Measurements from ENCODE around the gene ABLIM2.

Gene ABLIM2

GRCh38 chr4:8127051-8127826 is 31.4 kb downstream of the ABLIM2 start:
- no peaks in the 10 kb centered on the region for H3K9me3 ChIP-seq (ENCODE audit: control insufficient read depth, low read length)
- H3K27ac ChIP-seq (ENCODE audit: low read depth, low read length, severe bottlenecking), result no peak overlapping the region
- H3K36me3 ChIP-seq (ENCODE audit: control insufficient read depth, insufficient read depth, low read length), result no peaks in the 10 kb centered on the region
- 86 to 91% methylated on average over 15 to 24 of the region's 29 CpGs for WGBS, 2 experiments (ENCODE audit: insufficient coverage in 2 of 2)
- peaks cover 9% of the 10 kb centered on the region for H3K4me1 ChIP-seq (ENCODE audit: control insufficient read depth, insufficient read depth, low read length, poor library complexity, severe bottlenecking)
- H3K4me3 ChIP-seq (ENCODE audit: extremely low read depth, insufficient read depth, low read length, poor library complexity, severe bottlenecking), result no peak overlapping the region

DNA sequence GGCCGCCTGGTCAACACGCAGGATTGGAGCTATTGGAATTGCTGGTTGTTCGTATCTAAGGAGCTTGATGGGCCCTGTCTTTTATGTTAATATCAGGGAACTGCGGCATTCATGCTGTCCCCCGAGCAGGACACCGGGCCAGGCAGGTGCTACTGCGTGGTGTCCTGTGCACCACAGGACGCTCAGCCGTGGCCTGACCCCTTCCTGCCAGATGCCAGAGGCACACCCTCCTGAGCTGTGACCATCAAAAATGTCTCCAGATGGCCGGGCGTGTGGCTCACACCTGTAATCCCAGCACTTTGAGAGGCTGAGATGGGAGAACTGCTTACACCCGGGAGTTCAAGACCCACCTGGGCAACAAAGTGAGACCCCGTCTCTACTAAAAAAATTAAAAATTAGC is 32.1 kb downstream of the ABLIM2 start:
- Histone ChIP-seq H3K4me3 (ENCODE audit: extremely low read depth, insufficient read depth, low read length, poor library complexity, severe bottlenecking) (no peak overlapping the region), H3K36me3 (ENCODE audit: control insufficient read depth, insufficient read depth, low read length) (no peaks in the 10 kb centered on the region), H3K4me1 (ENCODE audit: control insufficient read depth, insufficient read depth, low read length, poor library complexity, severe bottlenecking) (peaks cover 9% of the 10 kb centered on the region), H3K9me3 (ENCODE audit: control insufficient read depth, low read length) (no peaks in the 10 kb centered on the region), H3K27ac (ENCODE audit: low read depth, low read length, severe bottlenecking) (no peak overlapping the region)
- WGBS, 2 experiments (ENCODE audit: insufficient coverage in 2 of 2), result 93 to 95% methylated on average over 10 to 11 of the region's 13 CpGs

DNA sequence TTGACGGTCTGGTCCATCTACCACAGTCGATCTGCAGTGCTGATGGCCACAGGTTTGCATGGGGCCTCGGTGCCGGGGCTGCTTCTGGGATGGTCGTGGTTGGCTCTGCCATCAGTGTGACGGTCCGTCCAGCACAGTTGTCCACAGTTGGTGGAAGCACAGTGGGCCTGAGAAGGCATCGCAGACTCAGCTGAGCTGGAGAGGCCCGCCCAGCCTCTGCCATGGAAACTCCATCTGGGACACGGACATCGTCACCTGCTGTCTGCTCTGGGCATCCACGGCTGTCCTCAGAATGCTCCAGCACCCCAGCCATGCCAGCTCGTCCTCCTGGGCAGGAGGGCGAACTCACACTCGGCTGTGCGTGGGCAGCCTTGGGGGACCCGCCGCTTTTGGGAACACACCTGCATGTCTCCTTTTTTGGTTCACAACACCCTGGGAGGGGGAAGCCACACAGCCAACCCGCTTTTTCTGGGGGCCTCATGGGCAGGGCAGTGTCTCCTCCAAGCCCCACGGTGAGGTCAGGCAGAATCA is 33.0 kb downstream of the ABLIM2 start:
- H3K4me3 ChIP-seq (ENCODE audit: extremely low read depth, insufficient read depth, low read length, poor library complexity, severe bottlenecking), result no peak overlapping the region
- no peaks in the 10 kb centered on the region for H3K9me3 ChIP-seq (ENCODE audit: control insufficient read depth, low read length)
- no peaks in the 10 kb centered on the region for H3K36me3 ChIP-seq (ENCODE audit: control insufficient read depth, insufficient read depth, low read length)
- H3K4me1 ChIP-seq (ENCODE audit: control insufficient read depth, insufficient read depth, low read length, poor library complexity, severe bottlenecking), result peaks cover 9% of the 10 kb centered on the region
- H3K27ac ChIP-seq (ENCODE audit: low read depth, low read length, severe bottlenecking), result no peak overlapping the region
- WGBS, 2 experiments (ENCODE audit: insufficient coverage in 2 of 2), result 89 to 95% methylated on average over 18 to 20 of the region's 20 CpGs

GRCh38 chr4:8123870-8124269 is 34.7 kb downstream of the ABLIM2 start:
- Histone ChIP-seq H3K4me1 (ENCODE audit: control insufficient read depth, insufficient read depth, low read length, poor library complexity, severe bottlenecking) (peaks cover 9% of the 10 kb centered on the region), H3K27ac (ENCODE audit: low read depth, low read length, severe bottlenecking) (no peak overlapping the region), H3K36me3 (ENCODE audit: control insufficient read depth, insufficient read depth, low read length) (no peaks in the 10 kb centered on the region), H3K9me3 (ENCODE audit: control insufficient read depth, low read length) (no peaks in the 10 kb centered on the region), H3K4me3 (ENCODE audit: extremely low read depth, insufficient read depth, low read length, poor library complexity, severe bottlenecking) (no peak overlapping the region)
- 91 to 97% methylated on average over 4 to 5 of the region's 5 CpGs for WGBS, 2 experiments (ENCODE audit: insufficient coverage in 2 of 2)

DNA sequence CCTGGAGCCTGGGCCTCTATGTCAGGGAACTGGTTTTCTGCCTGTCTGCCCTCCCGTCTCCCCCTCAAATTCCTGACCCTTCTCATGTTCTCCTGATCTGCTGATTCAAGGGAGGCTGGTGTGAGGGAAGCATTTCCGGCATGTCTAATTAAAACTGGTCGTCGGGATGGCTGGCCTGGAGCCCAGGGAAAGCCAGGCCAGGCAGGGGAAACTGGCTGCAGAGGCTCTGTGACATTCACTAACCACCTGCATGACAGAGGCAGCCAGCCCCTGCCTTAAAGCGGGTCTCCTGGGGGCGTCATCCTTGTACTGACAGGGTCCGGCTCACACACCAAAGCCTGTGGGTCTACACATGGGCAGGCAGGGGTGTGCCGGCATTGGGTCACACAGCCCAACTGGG is 35.2 kb downstream of the ABLIM2 start:
- Histone ChIP-seq H3K4me3 (ENCODE audit: extremely low read depth, insufficient read depth, low read length, poor library complexity, severe bottlenecking) (no peak overlapping the region), H3K36me3 (ENCODE audit: control insufficient read depth, insufficient read depth, low read length) (no peaks in the 10 kb centered on the region), H3K27ac (ENCODE audit: low read depth, low read length, severe bottlenecking) (no peak overlapping the region), H3K4me1 (ENCODE audit: control insufficient read depth, insufficient read depth, low read length, poor library complexity, severe bottlenecking) (peaks cover 9% of the 10 kb centered on the region), H3K9me3 (ENCODE audit: control insufficient read depth, low read length) (no peaks in the 10 kb centered on the region)
- WGBS, 2 experiments (ENCODE audit: insufficient coverage in 2 of 2), result 66 to 77% methylated on average over 6 to 7 of the region's 8 CpGs

DNA sequence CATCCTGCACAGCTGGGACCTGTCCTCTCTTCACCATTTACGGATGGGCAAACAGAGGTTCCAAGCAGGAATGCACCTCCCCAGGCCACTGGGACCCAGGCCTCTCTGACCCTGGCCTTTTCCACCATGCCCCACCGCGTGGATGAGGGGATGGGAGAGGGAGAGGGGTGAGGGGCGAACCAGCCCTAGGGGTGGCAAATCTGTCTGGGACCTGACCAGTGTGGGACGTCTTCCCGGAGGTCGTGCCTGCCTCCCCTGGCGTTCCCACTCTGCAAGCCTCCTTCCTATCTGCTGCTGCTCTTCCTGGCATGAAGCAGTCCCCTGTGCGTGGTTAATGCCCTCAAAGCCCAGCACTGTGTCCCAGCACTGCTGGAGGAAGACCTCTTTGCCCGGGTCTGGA is 35.9 kb downstream of the ABLIM2 start:
- Histone ChIP-seq H3K4me1 (ENCODE audit: control insufficient read depth, insufficient read depth, low read length, poor library complexity, severe bottlenecking) (peaks cover 9% of the 10 kb centered on the region), H3K4me3 (ENCODE audit: extremely low read depth, insufficient read depth, low read length, poor library complexity, severe bottlenecking) (no peak overlapping the region), H3K36me3 (ENCODE audit: control insufficient read depth, insufficient read depth, low read length) (no peaks in the 10 kb centered on the region), H3K9me3 (ENCODE audit: control insufficient read depth, low read length) (no peaks in the 10 kb centered on the region), H3K27ac (ENCODE audit: low read depth, low read length, severe bottlenecking) (no peak overlapping the region)
- WGBS, 2 experiments (ENCODE audit: insufficient coverage in 2 of 2), result 90 to 92% methylated on average over 9 to 10 of the region's 10 CpGs

DNA sequence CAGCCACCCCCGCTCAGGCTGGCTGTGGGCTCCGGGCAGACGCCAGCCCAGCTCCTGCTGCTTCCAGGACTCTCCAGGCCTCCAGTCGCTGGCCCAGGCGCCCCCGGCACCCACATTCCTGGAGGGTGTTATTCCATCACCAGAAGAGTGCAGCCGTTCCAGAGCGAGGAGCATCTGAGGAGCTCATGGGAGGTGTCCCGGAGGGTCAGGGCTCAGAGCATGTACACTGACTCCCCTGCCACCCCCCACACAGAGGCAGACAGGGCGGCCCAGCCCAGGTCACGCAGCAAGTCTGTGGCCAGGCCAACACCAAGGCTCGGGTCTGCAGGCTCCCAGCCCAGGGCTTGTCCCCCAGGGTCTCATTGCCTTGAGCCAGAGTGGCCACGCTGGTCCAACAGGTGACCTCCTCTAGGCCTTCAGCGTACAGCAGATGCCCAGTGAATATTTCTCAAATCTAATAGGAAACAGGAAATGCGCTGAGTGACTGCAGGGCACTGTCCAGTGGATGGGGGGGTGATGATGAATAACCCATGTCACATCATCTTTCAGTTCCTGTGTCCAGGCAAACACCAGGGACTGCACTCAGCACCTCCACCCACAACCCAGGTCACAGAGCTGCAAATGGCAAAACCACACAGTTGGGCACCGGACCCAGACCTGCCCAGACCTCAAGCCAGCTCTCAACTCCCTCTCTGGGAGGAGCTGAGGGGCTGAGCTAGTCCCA is 37.2 kb downstream of the ABLIM2 start:
- Histone ChIP-seq H3K4me1 (ENCODE audit: control insufficient read depth, insufficient read depth, low read length, poor library complexity, severe bottlenecking) (peaks cover 3% of the 10 kb centered on the region), H3K27ac (ENCODE audit: low read depth, low read length, severe bottlenecking) (no peak overlapping the region), H3K36me3 (ENCODE audit: control insufficient read depth, insufficient read depth, low read length) (no peaks in the 10 kb centered on the region), H3K9me3 (ENCODE audit: control insufficient read depth, low read length) (no peaks in the 10 kb centered on the region), H3K4me3 (ENCODE audit: extremely low read depth, insufficient read depth, low read length, poor library complexity, severe bottlenecking) (no peak overlapping the region)
- WGBS, 2 experiments (ENCODE audit: insufficient coverage in 2 of 2), result 93 to 94% methylated on average over 7 to 15 of the region's 16 CpGs

- 89 to 90% methylated on average over 10 to 12 of the region's 12 CpGs for WGBS, 2 experiments (ENCODE audit: insufficient coverage in 2 of 2)
- Histone ChIP-seq H3K4me1 (ENCODE audit: control insufficient read depth, insufficient read depth, low read length, poor library complexity, severe bottlenecking) (peaks cover 3% of the 10 kb centered on the region), H3K4me3 (ENCODE audit: extremely low read depth, insufficient read depth, low read length, poor library complexity, severe bottlenecking) (no peak overlapping the region), H3K27ac (ENCODE audit: low read depth, low read length, severe bottlenecking) (no peak overlapping the region), H3K9me3 (ENCODE audit: control insufficient read depth, low read length) (no peaks in the 10 kb centered on the region), H3K36me3 (ENCODE audit: control insufficient read depth, insufficient read depth, low read length) (no peaks in the 10 kb centered on the region)
These were observed 38.1 kb downstream of the ABLIM2 start for GRCh38 chr4:8120501-8120900.

GRCh38 chr4:8119877-8120276 is 38.7 kb downstream of the ABLIM2 start:
- H3K27ac ChIP-seq (ENCODE audit: low read depth, low read length, severe bottlenecking), result no peak overlapping the region
- H3K36me3 ChIP-seq (ENCODE audit: control insufficient read depth, insufficient read depth, low read length), result no peaks in the 10 kb centered on the region
- no peak overlapping the region for H3K4me3 ChIP-seq (ENCODE audit: extremely low read depth, insufficient read depth, low read length, poor library complexity, severe bottlenecking)
- peaks cover 3% of the 10 kb centered on the region for H3K4me1 ChIP-seq (ENCODE audit: control insufficient read depth, insufficient read depth, low read length, poor library complexity, severe bottlenecking)
- H3K9me3 ChIP-seq (ENCODE audit: control insufficient read depth, low read length), result no peaks in the 10 kb centered on the region
- WGBS, 2 experiments (ENCODE audit: insufficient coverage in 2 of 2), result 92% methylated on average over 18 of the region's 18 CpGs

DNA sequence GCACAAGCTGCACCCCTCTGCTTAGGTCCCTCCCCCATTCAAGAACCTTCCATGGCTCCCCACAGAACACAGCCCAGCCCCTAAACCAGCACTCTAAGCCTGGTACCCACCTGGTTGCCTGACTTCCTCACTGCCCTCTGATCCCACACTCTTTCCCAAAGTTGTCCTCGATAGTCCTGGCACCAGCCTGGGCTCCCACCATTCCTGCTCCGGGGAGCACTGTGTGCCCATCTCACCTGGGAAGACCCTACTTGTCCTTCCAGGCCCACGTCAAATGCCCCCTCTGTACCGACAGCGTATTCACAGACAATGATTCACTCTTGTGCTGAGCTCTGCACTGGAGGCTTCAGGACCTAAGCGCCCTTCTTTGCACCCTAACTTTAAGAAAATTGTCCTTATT is 40.1 kb downstream of the ABLIM2 start:
- Histone ChIP-seq H3K27ac (ENCODE audit: low read depth, low read length, severe bottlenecking) (no peak overlapping the region), H3K4me1 (ENCODE audit: control insufficient read depth, insufficient read depth, low read length, poor library complexity, severe bottlenecking) (peaks cover 1% of the 10 kb centered on the region), H3K4me3 (ENCODE audit: extremely low read depth, insufficient read depth, low read length, poor library complexity, severe bottlenecking) (no peak overlapping the region), H3K9me3 (ENCODE audit: control insufficient read depth, low read length) (no peaks in the 10 kb centered on the region), H3K36me3 (ENCODE audit: control insufficient read depth, insufficient read depth, low read length) (no peaks in the 10 kb centered on the region)
- WGBS, 2 experiments (ENCODE audit: insufficient coverage in 2 of 2), result 89 to 96% methylated on average over 6 of the region's 6 CpGs

DNA sequence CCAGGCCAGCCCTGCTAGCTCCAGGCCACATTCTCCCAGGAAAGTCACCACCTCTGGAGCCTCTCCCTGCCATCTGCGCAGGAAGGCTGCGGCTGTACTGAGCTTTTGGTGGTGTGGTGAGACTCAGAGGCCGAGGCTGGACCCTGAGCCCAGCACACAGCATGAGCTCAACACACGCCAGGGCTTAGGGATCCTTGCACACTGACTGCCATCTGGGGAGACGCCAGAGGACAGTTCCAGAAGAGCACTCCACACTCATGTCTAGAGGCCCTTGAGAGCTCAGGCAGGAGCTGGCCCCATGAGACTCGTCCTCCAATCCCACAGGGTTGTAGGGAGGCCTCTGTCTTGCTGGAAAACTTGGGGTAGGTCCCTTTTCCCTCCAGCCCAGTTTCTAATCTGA is 40.6 kb downstream of the ABLIM2 start:
- no peaks in the 10 kb centered on the region for H3K4me1 ChIP-seq (ENCODE audit: control insufficient read depth, insufficient read depth, low read length, poor library complexity, severe bottlenecking)
- no peak overlapping the region for H3K4me3 ChIP-seq (ENCODE audit: extremely low read depth, insufficient read depth, low read length, poor library complexity, severe bottlenecking)
- H3K36me3 ChIP-seq (ENCODE audit: control insufficient read depth, insufficient read depth, low read length), result no peaks in the 10 kb centered on the region
- 92 to 96% methylated on average over 2 to 4 of the region's 6 CpGs for WGBS, 2 experiments (ENCODE audit: insufficient coverage in 2 of 2)
- H3K27ac ChIP-seq (ENCODE audit: low read depth, low read length, severe bottlenecking), result no peak overlapping the region
- no peaks in the 10 kb centered on the region for H3K9me3 ChIP-seq (ENCODE audit: control insufficient read depth, low read length)

Data from mesodermal cell (in vitro differentiated cells).